Islet of Langerhans (tissue), 1 donor: ENCODE results near the gene GPATCH8.
"Not testable (repeated sequence)": the region's sequence is repeated elsewhere in the genome, so short reads cannot be mapped to it uniquely, and the experiment has no call there.

Experiments
- FAIRE-seq: peaks from one replicate; lab custom pipeline; 2011; peaks lifted over from hg19 to GRCh38; lab: Jason Lieb, UNC

Gene GPATCH8

GRCh38 chr17:44527102-44527501, 23.9 kb upstream of the GPATCH8 start:
- FAIRE-seq, result no peak

GRCh38 chr17:44523672-44523972, 20.4 kb upstream of the GPATCH8 start:
- no peak for FAIRE-seq

GRCh38 chr17:44522883-44523671, 19.9 kb upstream of the GPATCH8 start:
- FAIRE-seq, result no peak

GRCh38 chr17:44518032-44518431, 14.8 kb upstream of the GPATCH8 start:
- no peak for FAIRE-seq

GRCh38 chr17:44511241-44512134, 8.3 kb upstream of the GPATCH8 start:
- FAIRE-seq, result not testable (repeated sequence)

- FAIRE-seq, result not testable (repeated sequence)
Measured at GRCh38 chr17:44506939-44507604, 3.9 kb upstream of the GPATCH8 start.

GRCh38 chr17:44502598-44503146, 534 bp downstream of the GPATCH8 start:
- no peak for FAIRE-seq

GRCh38 chr17:44501866-44502375, 1.3 kb downstream of the GPATCH8 start:
- FAIRE-seq, result no peak

GRCh38 chr17:44499722-44500121, 3.5 kb downstream of the GPATCH8 start:
- FAIRE-seq, result no peak

- no peak for FAIRE-seq
Measured at GRCh38 chr17:44496815-44497214, 6.4 kb downstream of the GPATCH8 start.

GRCh38 chr17:44493339-44493738, 9.9 kb downstream of the GPATCH8 start:
- no peak for FAIRE-seq

GRCh38 chr17:44492706-44493272, 10.4 kb downstream of the GPATCH8 start:
- no peak for FAIRE-seq

GRCh38 chr17:44489581-44489980, 13.6 kb downstream of the GPATCH8 start:
- no peak for FAIRE-seq

GRCh38 chr17:44487170-44487569, 16.0 kb downstream of the GPATCH8 start:
- FAIRE-seq, result peak; percentile 38

GRCh38 chr17:44473367-44473766, 29.8 kb downstream of the GPATCH8 start:
- FAIRE-seq, result no peak

- no peak for FAIRE-seq
Measured at GRCh38 chr17:44469676-44470075, 33.5 kb downstream of the GPATCH8 start.

- no peak for FAIRE-seq
Measured at GRCh38 chr17:44467108-44467507, 36.1 kb downstream of the GPATCH8 start.

GRCh38 chr17:44466339-44466738, 36.9 kb downstream of the GPATCH8 start:
- no peak for FAIRE-seq

- no peak for FAIRE-seq
Measured at GRCh38 chr17:44465897-44466296, 37.3 kb downstream of the GPATCH8 start.

GRCh38 chr17:44465276-44465675, 37.9 kb downstream of the GPATCH8 start:
- FAIRE-seq, result no peak

GRCh38 chr17:44464037-44464436, 39.2 kb downstream of the GPATCH8 start:
- no peak for FAIRE-seq

- no peak for FAIRE-seq
Measured at GRCh38 chr17:44451832-44452231, 51.4 kb downstream of the GPATCH8 start.
